A549 (cell line): Measurements from ENCODE around the gene LARP4.

Experiments used
- BHLHE40 ChIP-seq: IDR thresholded peaks from 2 replicates; pipeline ENCODE4 v1.6.1; 2012; ENCODE audit warnings: low read depth, low read length, inconsistent platforms
- CHD2 ChIP-seq: fragments of 150-350 bp; IDR thresholded peaks from 2 replicates; pipeline ENCODE4 v1.6.1; 2014; ENCODE audit warnings: low read length; ENCODE audit not compliant: partially characterized antibody
- CHD4 ChIP-seq: fragments of 200-600 bp; sonication (generic); IDR thresholded peaks from 2 replicates; pipeline ENCODE4 v1.6.1; 2016; ENCODE audit warnings: antibody characterized with exemption, mild to moderate bottlenecking, borderline replicate concordance
- CTCF ChIP-seq: fragments of >200 bp; sonication (Bioruptor Twin); formaldehyde crosslinking; IDR thresholded peaks from 3 replicates; pipeline ENCODE4 v1.5.1; 2016
- EP300 ChIP-seq, 2 experiments: fragments of >200 bp; sonication (Bioruptor Twin); formaldehyde crosslinking; IDR thresholded peaks; 2 replicates in 1 of 2; 3 replicates in 1 of 2; pipeline ENCODE4 v1.6.1; 2016 to 2017
- KDM1A ChIP-seq: fragments of 200-600 bp; sonication (generic); IDR thresholded peaks from 2 replicates; pipeline ENCODE4 v1.6.1; 2016; ENCODE audit warnings: low read depth, mild to moderate bottlenecking
- MAX ChIP-seq: IDR thresholded peaks from 2 replicates; pipeline ENCODE4 v1.6.1; 2012
- RARB ChIP-seq: fragments of 250-450 bp; sonication (Bioruptor Pico); IDR thresholded peaks from 2 replicates; pipeline ENCODE4 v1.8.0; 2021; ENCODE audit warnings: mild to moderate bottlenecking, moderate library complexity
- RCOR1 ChIP-seq: fragments of 150-350 bp; IDR thresholded peaks from 2 replicates; pipeline ENCODE4 v1.6.1; 2014; ENCODE audit warnings: antibody characterized with exemption, low read length, low read depth
- RFX5 ChIP-seq: fragments of 450-650 bp; IDR thresholded peaks from 2 replicates; pipeline ENCODE4 v1.7.1; 2014; ENCODE audit warnings: antibody characterized with exemption, mild to moderate bottlenecking, moderate library complexity
- SMC3 ChIP-seq: fragments of >200 bp; sonication (Bioruptor Twin); formaldehyde crosslinking; IDR thresholded peaks from 3 replicates; pipeline ENCODE4 v1.6.1; 2018; ENCODE audit warnings: inconsistent platforms
- USF2 ChIP-seq: fragments of 450-650 bp; IDR thresholded peaks from 2 replicates; pipeline ENCODE4 v1.6.1; 2014; ENCODE audit warnings: antibody characterized with exemption
- TF ChIP-seq, protein P1 (sequence below): fragments of 250-450 bp; sonication (Bioruptor Pico); IDR thresholded peaks from 2 replicates; pipeline ENCODE4 v1.5.0; 2020; ENCODE audit warnings: low read depth, mild to moderate bottlenecking, moderate library complexity
- TF ChIP-seq, protein P2 (sequence below): IDR thresholded peaks from 2 replicates; pipeline ENCODE4 v1.6.1; 2012

DNA sequence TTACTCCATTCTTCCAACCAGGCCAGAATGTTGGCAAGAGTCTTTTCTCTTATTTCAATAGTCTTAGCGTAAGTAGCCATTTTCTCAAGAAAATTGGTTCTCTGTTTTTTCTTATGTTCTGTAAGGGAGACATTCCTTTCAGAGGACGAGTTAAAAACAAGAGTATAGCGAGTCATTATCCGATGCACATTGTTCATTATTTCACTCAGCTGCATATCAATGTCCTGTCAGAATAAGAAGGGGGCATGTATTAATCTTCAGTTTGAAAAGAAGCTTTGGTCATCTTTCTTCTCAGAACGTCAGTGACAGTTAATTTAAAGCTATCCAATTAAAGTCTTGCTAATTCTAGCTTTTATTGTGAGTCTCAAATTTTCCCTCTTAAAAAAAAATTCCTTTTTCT, 37.5 kb upstream of the LARP4 start:
- no peak for TF ChIP-seq CTCF
- no peak for TF ChIP-seq MAX
- TF ChIP-seq USF2, result no peak
- no peak for TF ChIP-seq KDM1A
- no peak for TF ChIP-seq EP300 (IDR thresholded peaks at IDR 0.05)
- TF ChIP-seq, protein P1, sequence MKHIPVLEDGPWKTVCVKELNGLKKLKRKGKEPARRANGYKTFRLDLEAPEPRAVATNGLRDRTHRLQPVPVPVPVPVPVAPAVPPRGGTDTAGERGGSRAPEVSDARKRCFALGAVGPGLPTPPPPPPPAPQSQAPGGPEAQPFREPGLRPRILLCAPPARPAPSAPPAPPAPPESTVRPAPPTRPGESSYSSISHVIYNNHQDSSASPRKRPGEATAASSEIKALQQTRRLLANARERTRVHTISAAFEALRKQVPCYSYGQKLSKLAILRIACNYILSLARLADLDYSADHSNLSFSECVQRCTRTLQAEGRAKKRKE (CRISPR knock-in tag), result no peak
- no peak for TF ChIP-seq SMC3
- no peak for TF ChIP-seq CHD4
- no peak for TF ChIP-seq BHLHE40
- no peak for TF ChIP-seq RFX5
- TF ChIP-seq CHD2, result no peak
- TF ChIP-seq, protein P2, sequence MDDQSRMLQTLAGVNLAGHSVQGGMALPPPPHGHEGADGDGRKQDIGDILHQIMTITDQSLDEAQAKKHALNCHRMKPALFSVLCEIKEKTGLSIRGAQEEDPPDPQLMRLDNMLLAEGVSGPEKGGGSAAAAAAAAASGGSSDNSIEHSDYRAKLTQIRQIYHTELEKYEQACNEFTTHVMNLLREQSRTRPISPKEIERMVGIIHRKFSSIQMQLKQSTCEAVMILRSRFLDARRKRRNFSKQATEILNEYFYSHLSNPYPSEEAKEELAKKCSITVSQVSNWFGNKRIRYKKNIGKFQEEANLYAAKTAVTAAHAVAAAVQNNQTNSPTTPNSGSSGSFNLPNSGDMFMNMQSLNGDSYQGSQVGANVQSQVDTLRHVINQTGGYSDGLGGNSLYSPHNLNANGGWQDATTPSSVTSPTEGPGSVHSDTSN, result no peak
- no peak for TF ChIP-seq RARB (CRISPR knock-in tag)
- no peak for TF ChIP-seq RCOR1
